HG03060 (cell line): ENCODE measurements around the gene DRC7.
"Not testable (repeated sequence)": the region's sequence is repeated elsewhere in the genome, so short reads cannot be mapped to it uniquely, and the experiment has no call there.

Source experiments
- ATAC-seq: cut with Tn5 transposase; IDR thresholded peaks from one replicate; pipeline ENCODE4 v1.9.1; 2021; ENCODE audit warnings: low read depth, moderate number of reproducible peaks; ENCODE audit not compliant: unreplicated experiment

The DRC7 gene

DNA sequence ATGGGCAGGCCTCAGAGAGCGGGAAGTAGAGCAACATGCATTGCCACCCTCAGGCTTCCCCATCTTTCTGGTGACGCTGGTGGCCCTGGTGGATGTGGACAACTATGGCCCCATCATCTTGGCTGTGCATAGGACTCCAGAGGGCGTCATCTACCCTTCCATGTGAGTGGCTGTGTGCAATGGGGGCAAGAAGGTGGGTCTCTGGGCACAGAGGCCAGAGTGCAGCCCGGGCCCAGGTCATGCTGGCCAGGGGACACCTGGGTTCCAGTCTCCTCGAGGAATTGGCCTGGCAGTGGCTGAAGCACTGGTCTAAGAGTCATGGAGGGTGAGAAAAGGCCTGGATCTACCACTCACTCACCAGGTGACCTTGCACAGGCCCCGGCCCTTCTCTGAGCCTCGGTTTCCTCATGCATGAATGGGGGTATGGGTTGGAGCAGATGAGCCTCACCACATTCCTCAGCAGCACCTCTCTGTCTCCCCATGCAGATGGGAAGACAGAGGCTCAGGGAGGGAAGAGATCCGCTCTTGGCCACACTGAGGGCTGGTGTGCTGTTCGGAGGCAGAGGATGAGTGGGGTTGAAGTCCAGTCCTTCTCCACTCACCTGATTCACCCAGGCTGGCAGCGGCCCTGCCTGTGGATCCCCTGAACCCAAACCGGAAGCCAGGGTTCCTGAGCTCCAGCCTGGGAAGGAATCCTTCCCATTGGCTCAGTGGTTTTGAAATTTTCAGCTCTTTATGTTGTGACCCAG, 33.7 kb upstream of the DRC7 start:
- no peak for ATAC-seq

- no peak for ATAC-seq
These were observed 33.1 kb upstream of the DRC7 start for GRCh38 chr16:57661510-57661909.

DNA sequence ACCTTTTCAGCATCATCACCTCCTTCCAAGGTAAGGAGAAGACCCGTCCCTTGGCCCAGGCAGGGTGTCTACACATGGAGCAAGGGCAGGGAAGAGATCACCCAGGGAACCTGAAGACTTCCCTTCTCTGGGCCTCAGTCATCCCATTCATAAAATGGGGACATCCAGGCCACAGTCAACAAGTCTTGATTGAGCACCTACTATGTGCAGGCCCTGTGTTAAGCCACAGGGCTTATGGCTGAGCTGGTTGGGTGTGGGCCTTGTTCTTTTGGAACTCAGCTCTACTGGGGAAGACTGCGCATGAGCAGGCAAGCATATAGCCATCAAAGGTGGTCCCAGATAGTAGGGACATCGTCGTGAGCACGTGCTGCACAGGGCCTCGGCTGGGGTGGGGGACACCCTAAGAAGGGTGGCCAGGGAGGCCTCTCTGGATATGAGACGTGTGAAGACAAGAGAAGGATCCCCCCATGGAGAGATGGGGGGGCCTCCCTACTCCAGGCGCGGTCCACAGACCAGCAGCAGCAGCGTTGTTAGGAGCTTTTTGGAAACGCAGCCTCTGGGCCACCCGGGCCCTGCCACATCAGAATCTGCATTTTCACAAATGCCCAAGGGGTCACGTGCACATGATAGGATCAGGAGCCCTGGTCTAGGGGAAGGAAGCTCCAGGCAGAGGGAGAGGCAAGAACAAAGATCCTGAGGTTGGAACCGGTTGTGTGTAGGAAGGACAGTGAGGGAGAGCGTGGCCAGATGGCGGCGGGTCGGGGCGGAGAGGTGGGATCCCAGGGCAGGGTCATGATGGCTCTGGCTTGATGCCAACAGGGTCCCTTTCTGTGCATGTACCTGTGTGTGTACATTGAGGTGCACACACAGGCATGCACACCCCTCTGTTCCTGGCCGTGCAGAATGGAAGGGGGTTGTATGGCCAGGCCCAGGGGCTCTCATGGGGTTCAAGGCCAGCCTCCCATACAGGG, 32.4 kb upstream of the DRC7 start:
- no peak for ATAC-seq

- no peak for ATAC-seq
These were observed 31.2 kb upstream of the DRC7 start for GRCh38 chr16:57663436-57663835.

DNA sequence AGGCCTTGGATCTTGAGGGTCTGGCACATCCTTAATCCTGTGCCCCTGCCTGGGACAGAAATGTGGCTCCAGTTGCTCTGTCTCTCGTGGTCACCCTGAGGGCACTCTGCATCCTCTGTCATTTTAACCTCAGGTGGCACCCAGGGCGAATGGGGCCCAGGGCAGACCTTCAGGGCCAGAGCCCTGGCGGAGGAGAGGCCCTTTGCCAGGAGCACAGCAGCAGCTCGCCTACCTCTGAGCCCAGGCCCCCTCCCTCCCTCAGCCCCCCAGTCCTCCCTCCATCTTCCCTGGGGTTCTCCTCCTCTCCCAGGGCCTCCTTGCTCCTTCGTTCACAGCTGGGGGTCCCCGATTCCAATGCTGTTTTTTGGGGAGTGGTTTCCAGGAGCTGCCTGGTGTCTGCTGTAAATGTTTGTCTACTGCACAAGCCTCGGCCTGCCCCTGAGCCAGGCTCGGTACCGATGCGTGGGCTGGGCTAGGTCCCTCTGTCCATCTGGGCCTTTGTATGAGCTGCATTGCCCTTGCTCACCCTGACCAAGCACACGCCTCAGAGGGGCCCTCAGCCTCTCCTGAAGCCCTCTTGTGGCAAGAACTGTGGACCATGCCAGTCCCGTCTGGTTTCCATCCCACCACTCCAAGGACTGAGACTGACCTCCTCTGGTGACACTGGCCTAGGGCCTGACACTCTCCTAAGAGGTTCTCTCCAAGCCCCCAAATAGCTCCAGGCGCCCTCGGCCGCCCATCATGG, 30.5 kb upstream of the DRC7 start:
- no peak for ATAC-seq

GRCh38 chr16:57664662-57665025, 30.0 kb upstream of the DRC7 start:
- no peak for ATAC-seq

DNA sequence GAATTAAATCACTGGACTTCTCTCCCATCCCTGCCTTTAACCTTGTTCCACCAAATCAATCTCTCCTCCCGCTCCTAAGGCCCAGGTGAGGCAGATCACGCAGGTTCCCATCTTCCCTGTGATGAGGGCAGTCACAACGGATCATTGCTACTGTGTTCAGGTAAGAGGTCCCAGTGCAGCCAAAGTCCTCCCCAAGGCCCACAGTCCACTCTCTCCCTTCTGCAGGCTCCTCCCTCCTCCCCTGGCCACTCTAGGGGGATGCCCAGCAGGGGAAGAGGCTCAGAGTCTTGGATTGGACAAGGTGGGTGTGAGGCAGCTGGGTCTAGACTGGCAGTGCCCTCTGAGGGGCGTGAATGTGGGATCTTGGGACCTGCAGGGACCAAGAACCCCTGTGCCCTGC, 29.1 kb upstream of the DRC7 start:
- no peak for ATAC-seq

- no peak for ATAC-seq
These were observed 28.1 kb upstream of the DRC7 start for GRCh38 chr16:57666353-57667047.

DNA sequence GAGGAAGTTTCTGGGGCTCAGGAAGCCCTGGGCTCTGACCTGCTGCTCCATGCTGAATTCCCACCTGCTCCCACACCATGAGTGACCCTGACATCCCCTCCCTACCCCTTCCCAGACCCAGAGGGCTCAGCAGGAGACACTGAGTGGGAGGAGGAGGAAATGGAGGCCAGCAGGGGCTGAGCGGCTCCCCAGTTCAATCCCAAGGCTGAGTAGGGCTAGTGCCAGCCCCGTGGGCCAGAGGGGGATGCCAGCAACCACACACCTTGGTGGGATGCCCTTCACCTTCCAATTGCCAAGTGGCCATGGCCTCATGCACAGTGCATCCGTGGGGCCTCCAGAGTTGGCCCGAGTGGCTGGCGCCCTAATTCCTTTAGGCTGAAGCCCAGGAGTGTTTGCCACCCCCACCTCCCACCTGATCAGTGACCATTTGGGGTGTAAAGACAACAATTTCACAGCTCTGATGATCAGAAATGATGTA, 27.5 kb upstream of the DRC7 start:
- ATAC-seq, result no peak

- ATAC-seq, result no peak
These were observed 26.9 kb upstream of the DRC7 start for GRCh38 chr16:57667526-57668262.

DNA sequence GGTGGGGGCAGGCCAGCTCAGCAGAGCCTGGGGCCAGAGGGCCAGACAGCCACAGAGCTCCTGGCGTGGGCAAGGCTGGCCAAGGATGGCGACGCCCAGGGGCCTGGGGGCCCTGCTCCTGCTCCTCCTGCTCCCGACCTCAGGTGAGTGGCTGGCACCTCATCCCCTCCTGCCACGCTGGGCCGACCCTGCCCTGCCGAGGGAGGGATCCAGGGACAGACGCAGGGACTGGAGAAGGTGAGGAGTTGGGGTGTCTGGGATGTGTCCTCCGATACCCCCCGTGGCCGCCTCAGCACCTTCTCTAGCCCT, 26.4 kb upstream of the DRC7 start, which contains the start of gene ADGRG3:
TSS of gene ADGRG3 (plus strand) at position 44 of the 309 bp plus-strand sequence. CDS start at position 86, 42 bp downstream.
- no peak for ATAC-seq

DNA sequence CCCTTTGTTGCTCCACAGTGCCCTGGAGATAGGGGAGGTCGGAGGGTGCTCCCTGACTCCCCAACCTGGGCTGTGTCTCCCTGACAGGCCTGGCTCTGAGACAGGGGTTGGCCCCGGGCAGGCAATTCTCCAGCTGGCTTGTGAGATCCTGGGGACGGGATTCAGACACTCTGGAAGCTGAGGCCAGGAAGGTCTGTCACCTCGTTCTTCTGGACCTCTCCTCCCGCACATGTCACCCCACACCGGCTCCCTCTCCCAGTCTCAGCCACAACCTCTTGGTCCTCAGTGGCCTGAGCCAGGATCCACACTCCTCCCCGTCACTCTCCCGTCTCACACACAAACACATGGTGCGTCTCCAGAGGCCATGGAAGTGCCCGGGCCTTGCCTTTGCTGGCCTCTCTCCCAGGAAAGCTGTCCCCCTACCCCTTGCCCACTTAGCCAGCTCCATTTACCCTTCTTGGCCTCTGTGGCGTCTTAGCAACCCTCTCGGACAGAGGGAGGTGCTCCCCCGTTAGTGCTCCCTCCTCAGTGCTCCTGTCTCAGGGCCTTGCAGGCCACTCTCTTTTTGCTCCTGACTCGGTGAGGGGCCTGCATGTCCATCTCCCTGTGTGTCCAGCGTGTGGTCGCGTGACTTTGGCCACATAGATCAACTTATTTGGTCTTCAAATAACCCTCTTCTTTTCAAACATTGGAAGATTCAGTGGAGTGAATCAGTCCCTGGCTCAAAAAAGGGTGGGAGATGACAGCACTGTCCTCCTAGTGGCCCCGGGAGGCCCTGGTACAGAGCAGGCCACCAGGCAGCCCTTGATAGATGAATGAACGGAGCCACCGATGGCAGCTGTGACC, 25.8 kb upstream of the DRC7 start:
- no peak for ATAC-seq

DNA sequence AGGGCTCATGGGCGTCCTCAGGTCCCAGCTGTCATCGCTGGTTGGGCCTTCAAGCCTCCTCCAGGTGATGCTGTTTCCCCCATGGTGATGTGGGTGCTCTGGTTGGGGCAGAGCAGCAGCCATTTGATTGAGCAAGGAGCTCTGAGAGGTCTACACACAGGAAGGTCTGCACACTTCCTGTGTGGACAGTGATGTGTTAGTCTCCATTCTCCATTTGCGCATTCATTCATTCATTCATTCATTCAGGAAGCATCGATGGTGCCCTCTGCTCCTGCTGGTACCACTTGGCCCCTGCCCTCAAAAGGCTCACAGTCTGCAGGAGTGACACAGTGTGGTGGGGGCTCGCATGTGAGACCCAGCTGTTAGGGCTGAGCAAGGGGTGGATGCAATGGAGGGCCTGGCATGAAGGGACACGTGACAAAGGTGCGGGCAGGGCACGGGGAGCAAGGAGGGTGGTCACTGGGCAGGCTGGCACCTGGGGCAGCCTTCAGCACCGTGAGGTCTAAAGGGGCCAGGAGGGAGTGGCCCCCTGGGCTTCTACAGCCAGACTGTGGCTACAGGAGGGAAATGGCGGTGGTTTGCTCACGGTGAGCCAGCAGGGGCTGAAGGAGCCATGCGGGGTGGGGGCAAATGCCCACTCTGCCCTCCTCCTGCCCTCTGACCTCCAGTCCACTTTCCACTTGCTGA, 25.0 kb upstream of the DRC7 start:
- ATAC-seq, result no peak

DNA sequence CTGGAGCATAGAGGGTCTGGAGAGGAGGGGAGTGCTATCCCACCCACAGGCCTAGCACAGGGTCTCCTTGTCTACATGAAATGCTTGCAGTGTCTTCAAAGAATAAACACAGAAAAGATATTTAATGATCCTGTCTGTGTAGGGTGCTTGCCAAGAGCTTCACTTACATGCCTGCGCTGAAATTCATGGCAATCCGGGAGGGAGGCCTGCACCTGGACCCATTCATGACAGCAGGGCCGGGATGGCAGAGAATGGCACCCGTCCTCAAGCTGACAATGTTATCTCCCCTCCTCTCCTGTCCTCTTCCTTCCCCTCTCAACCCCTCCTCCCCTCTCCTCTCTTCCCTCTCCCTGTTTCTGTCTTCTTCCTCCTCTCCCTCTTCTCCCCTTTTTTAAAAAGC, 24.4 kb upstream of the DRC7 start:
- ATAC-seq, result no peak

GRCh38 chr16:57671451-57671850, 23.2 kb upstream of the DRC7 start:
- not testable (repeated sequence) for ATAC-seq

GRCh38 chr16:57672416-57672815, 22.2 kb upstream of the DRC7 start:
- no peak for ATAC-seq

DNA sequence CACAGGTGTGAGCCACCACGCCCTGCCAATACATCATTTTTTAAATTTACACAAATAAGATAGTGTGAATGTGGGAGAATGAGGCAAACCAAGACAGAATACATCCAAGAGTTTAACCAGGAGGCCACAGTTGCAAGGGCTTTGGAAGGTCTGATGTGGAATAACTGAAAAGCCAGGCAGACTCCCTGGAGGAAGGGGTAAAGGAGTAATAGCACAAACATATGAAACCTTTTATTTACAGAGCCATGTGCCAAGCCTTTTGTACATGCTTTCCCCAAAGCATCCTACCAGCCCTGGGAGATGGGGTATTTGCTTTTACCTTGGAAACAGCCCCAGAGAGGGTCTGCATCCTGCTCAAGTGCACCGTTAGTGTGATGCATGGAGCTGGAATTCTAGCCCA, 21.8 kb upstream of the DRC7 start:
- ATAC-seq, result no peak
